ENCODE results near the gene ELL. TPM values are rescaled to one million over a fixed set of nuclear protein-coding genes. Genes with fewer than 3 reads are reported as not detected.
"Not testable (repeated sequence)": the region's sequence is repeated elsewhere in the genome, so short reads cannot be mapped to it uniquely, and the experiment has no call there.

The ELL gene
- total and polyA plus RNA-seq, 2 donors: 6.8 to 14.3 TPM

- no peaks in the 10 kb centered on the region for H3K27me3 ChIP-seq (ENCODE audit: control insufficient read depth in 2 of 2, insufficient read depth in 1 of 2, low read length in 1 of 2)
- H3K4me1 ChIP-seq (ENCODE audit: control insufficient read depth in 2 of 2, insufficient read depth in 2 of 2, low read length in 2 of 2): no peaks in the 10 kb centered on the region
- H3K4me3 ChIP-seq (ENCODE audit: low read length in 2 of 2): no peak overlapping the region
- no peaks in the 10 kb centered on the region for H3K9me3 ChIP-seq (ENCODE audit: control insufficient read depth in 2 of 2, insufficient read depth in 1 of 2, low read length in 1 of 2)
- DNase-seq (ENCODE audit: low read depth in 6 of 9, low spot score in 9 of 9): no peak
- no peak overlapping the region for H3K27ac ChIP-seq (ENCODE audit: low read depth in 1 of 2, low read length in 1 of 2)
- WGBS: 89% methylated on average over 6 of the region's 6 CpGs
- no peaks in the 10 kb centered on the region for H3K36me3 ChIP-seq (ENCODE audit: control insufficient read depth in 2 of 2, insufficient read depth in 2 of 2, low read length in 1 of 2)
Measured at GRCh38 chr19:18551631-18552030, 29.8 kb upstream of the ELL start.

- H3K9me3 ChIP-seq (ENCODE audit: control insufficient read depth in 2 of 2, insufficient read depth in 1 of 2, low read length in 1 of 2): no peaks in the 10 kb centered on the region
- DNase-seq (ENCODE audit: low read depth in 6 of 9, low spot score in 9 of 9): peak; percentile 75 to 95 (median 88)
- peaks cover 21 to 23% of the 10 kb centered on the region in 2 donors for H3K36me3 ChIP-seq (ENCODE audit: control insufficient read depth in 2 of 2, insufficient read depth in 2 of 2, low read length in 1 of 2)
- 9% methylated on average over 12 of the region's 12 CpGs for WGBS
- H3K4me3 ChIP-seq (ENCODE audit: low read length in 2 of 2): peak overlapping the region; percentile 46 to 96
- H3K27ac ChIP-seq (ENCODE audit: low read depth in 1 of 2, low read length in 1 of 2): peak overlapping the region; percentile 82 to 86
- H3K27me3 ChIP-seq (ENCODE audit: control insufficient read depth in 2 of 2, insufficient read depth in 1 of 2, low read length in 1 of 2): no peaks in the 10 kb centered on the region
- peaks cover 2 to 18% of the 10 kb centered on the region in 2 donors for H3K4me1 ChIP-seq (ENCODE audit: control insufficient read depth in 2 of 2, insufficient read depth in 2 of 2, low read length in 2 of 2)
Measured at GRCh38 chr19:18543814-18544475, 22.1 kb upstream of the ELL start.

GRCh38 chr19:18542941-18543813, 21.3 kb upstream of the ELL start, which contains the start of gene FKBP8:
Gene FKBP8, minus strand, starts transcription at chr19:18543573. Its CDS starts 1,603 bp downstream, at chr19:18541970.
- H3K9me3 ChIP-seq (ENCODE audit: control insufficient read depth in 2 of 2, insufficient read depth in 1 of 2, low read length in 1 of 2): no peaks in the 10 kb centered on the region
- peak within 1 kb of the TSS; percentile 86 to 95 for H3K27ac ChIP-seq (ENCODE audit: low read depth in 1 of 2, low read length in 1 of 2)
- peaks cover 2 to 18% of the 10 kb centered on the region in 2 donors for H3K4me1 ChIP-seq (ENCODE audit: control insufficient read depth in 2 of 2, insufficient read depth in 2 of 2, low read length in 2 of 2)
- no peaks in the 10 kb centered on the region for H3K27me3 ChIP-seq (ENCODE audit: control insufficient read depth in 2 of 2, insufficient read depth in 1 of 2, low read length in 1 of 2)
- H3K4me3 ChIP-seq (ENCODE audit: low read length in 2 of 2): peak within 1 kb of the TSS; percentile 58 to 96
- 2% methylated on average over 85 of the region's 86 CpGs for WGBS
- H3K36me3 ChIP-seq (ENCODE audit: control insufficient read depth in 2 of 2, insufficient read depth in 2 of 2, low read length in 1 of 2): peaks cover 25 to 28% of the 10 kb centered on the region in 2 donors
- peak in 8 of 9 donors; percentile 83 to 95 (median 90) for DNase-seq (ENCODE audit: low read depth in 6 of 9, low spot score in 9 of 9)

GRCh38 chr19:18541992-18542940, 20.4 kb upstream of the ELL start:
- 33% methylated on average over 11 of the region's 11 CpGs for WGBS
- Histone ChIP-seq H3K4me1 (ENCODE audit: control insufficient read depth in 2 of 2, insufficient read depth in 2 of 2, low read length in 2 of 2) (peaks cover 2 to 18% of the 10 kb centered on the region in 2 donors), H3K9me3 (ENCODE audit: control insufficient read depth in 2 of 2, insufficient read depth in 1 of 2, low read length in 1 of 2) (no peaks in the 10 kb centered on the region), H3K4me3 (ENCODE audit: low read length in 2 of 2) (peak overlapping the region; percentile 58 to 96), H3K27me3 (ENCODE audit: control insufficient read depth in 2 of 2, insufficient read depth in 1 of 2, low read length in 1 of 2) (no peaks in the 10 kb centered on the region), H3K27ac (ENCODE audit: low read depth in 1 of 2, low read length in 1 of 2) (peak overlapping the region; percentile 60 to 61), H3K36me3 (ENCODE audit: control insufficient read depth in 2 of 2, insufficient read depth in 2 of 2, low read length in 1 of 2) (peaks cover 34 to 37% of the 10 kb centered on the region in 2 donors)
- DNase-seq (ENCODE audit: low read depth in 6 of 9, low spot score in 9 of 9): peak in 1 of 9 donors; percentile 38

- no peaks in the 10 kb centered on the region for H3K27me3 ChIP-seq (ENCODE audit: control insufficient read depth in 2 of 2, insufficient read depth in 1 of 2, low read length in 1 of 2)
- no peak overlapping the region for H3K27ac ChIP-seq (ENCODE audit: low read depth in 1 of 2, low read length in 1 of 2)
- no peak overlapping the region for H3K4me3 ChIP-seq (ENCODE audit: low read length in 2 of 2)
- DNase-seq (ENCODE audit: low read depth in 6 of 9, low spot score in 9 of 9): no peak
- peaks cover 43 to 45% of the 10 kb centered on the region in 2 donors for H3K36me3 ChIP-seq (ENCODE audit: control insufficient read depth in 2 of 2, insufficient read depth in 2 of 2, low read length in 1 of 2)
- peaks cover 2 to 18% of the 10 kb centered on the region in 2 donors for H3K4me1 ChIP-seq (ENCODE audit: control insufficient read depth in 2 of 2, insufficient read depth in 2 of 2, low read length in 2 of 2)
- no peaks in the 10 kb centered on the region for H3K9me3 ChIP-seq (ENCODE audit: control insufficient read depth in 2 of 2, insufficient read depth in 1 of 2, low read length in 1 of 2)
- WGBS: 97% methylated on average over 21 of the region's 21 CpGs
Measured at GRCh38 chr19:18541258-18541991, 19.6 kb upstream of the ELL start.

- Histone ChIP-seq H3K36me3 (ENCODE audit: control insufficient read depth in 2 of 2, insufficient read depth in 2 of 2, low read length in 1 of 2) (peaks cover 49 to 55% of the 10 kb centered on the region in 2 donors), H3K4me1 (ENCODE audit: control insufficient read depth in 2 of 2, insufficient read depth in 2 of 2, low read length in 2 of 2) (peaks cover 2 to 18% of the 10 kb centered on the region in 2 donors)
- WGBS: 100% methylated on average over 1 of the region's 1 CpG
- H3K27ac ChIP-seq (ENCODE audit: low read depth in 1 of 2, low read length in 1 of 2); H3K9me3 ChIP-seq (ENCODE audit: control insufficient read depth in 2 of 2, insufficient read depth in 1 of 2, low read length in 1 of 2); DNase-seq (ENCODE audit: low read depth in 6 of 9, low spot score in 9 of 9); H3K4me3 ChIP-seq (ENCODE audit: low read length in 2 of 2); H3K27me3 ChIP-seq (ENCODE audit: control insufficient read depth in 2 of 2, insufficient read depth in 1 of 2, low read length in 1 of 2): not testable (repeated sequence)
Measured at GRCh38 chr19:18540200-18540599, 18.3 kb upstream of the ELL start.

GRCh38 chr19:18539372-18539771, 17.5 kb upstream of the ELL start:
- Histone ChIP-seq H3K9me3 (ENCODE audit: control insufficient read depth in 2 of 2, insufficient read depth in 1 of 2, low read length in 1 of 2) (no peaks in the 10 kb centered on the region), H3K27me3 (ENCODE audit: control insufficient read depth in 2 of 2, insufficient read depth in 1 of 2, low read length in 1 of 2) (no peaks in the 10 kb centered on the region), H3K27ac (ENCODE audit: low read depth in 1 of 2, low read length in 1 of 2) (no peak overlapping the region), H3K4me3 (ENCODE audit: low read length in 2 of 2) (no peak overlapping the region), H3K4me1 (ENCODE audit: control insufficient read depth in 2 of 2, insufficient read depth in 2 of 2, low read length in 2 of 2) (peaks cover 2 to 16% of the 10 kb centered on the region in 2 donors), H3K36me3 (ENCODE audit: control insufficient read depth in 2 of 2, insufficient read depth in 2 of 2, low read length in 1 of 2) (peaks cover 51 to 60% of the 10 kb centered on the region in 2 donors)
- no peak for DNase-seq (ENCODE audit: low read depth in 6 of 9, low spot score in 9 of 9)
- 98% methylated on average over 19 of the region's 19 CpGs for WGBS

- peaks cover 2 to 8% of the 10 kb centered on the region in 2 donors for H3K4me1 ChIP-seq (ENCODE audit: control insufficient read depth in 2 of 2, insufficient read depth in 2 of 2, low read length in 2 of 2)
- no peaks in the 10 kb centered on the region for H3K9me3 ChIP-seq (ENCODE audit: control insufficient read depth in 2 of 2, insufficient read depth in 1 of 2, low read length in 1 of 2)
- WGBS: 97% methylated on average over 22 of the region's 22 CpGs
- no peak for DNase-seq (ENCODE audit: low read depth in 6 of 9, low spot score in 9 of 9)
- H3K27me3 ChIP-seq (ENCODE audit: control insufficient read depth in 2 of 2, insufficient read depth in 1 of 2, low read length in 1 of 2): no peaks in the 10 kb centered on the region
- H3K36me3 ChIP-seq (ENCODE audit: control insufficient read depth in 2 of 2, insufficient read depth in 2 of 2, low read length in 1 of 2): peaks cover 54 to 66% of the 10 kb centered on the region in 2 donors
- no peak overlapping the region for H3K4me3 ChIP-seq (ENCODE audit: low read length in 2 of 2)
- no peak overlapping the region for H3K27ac ChIP-seq (ENCODE audit: low read depth in 1 of 2, low read length in 1 of 2)
Measured at GRCh38 chr19:18538115-18538514, 16.2 kb upstream of the ELL start.
